GM18873 (cell line): Measurements from ENCODE around the gene FEZF2.

Experiments
- ATAC-seq: cut with Tn5 transposase; IDR thresholded peaks from one replicate; pipeline ENCODE4 v1.9.1; 2021; ENCODE audit warnings: mild to moderate bottlenecking, moderate library complexity, moderate number of reproducible peaks; ENCODE audit not compliant: unreplicated experiment, low FRiP score

The FEZF2 gene

DNA sequence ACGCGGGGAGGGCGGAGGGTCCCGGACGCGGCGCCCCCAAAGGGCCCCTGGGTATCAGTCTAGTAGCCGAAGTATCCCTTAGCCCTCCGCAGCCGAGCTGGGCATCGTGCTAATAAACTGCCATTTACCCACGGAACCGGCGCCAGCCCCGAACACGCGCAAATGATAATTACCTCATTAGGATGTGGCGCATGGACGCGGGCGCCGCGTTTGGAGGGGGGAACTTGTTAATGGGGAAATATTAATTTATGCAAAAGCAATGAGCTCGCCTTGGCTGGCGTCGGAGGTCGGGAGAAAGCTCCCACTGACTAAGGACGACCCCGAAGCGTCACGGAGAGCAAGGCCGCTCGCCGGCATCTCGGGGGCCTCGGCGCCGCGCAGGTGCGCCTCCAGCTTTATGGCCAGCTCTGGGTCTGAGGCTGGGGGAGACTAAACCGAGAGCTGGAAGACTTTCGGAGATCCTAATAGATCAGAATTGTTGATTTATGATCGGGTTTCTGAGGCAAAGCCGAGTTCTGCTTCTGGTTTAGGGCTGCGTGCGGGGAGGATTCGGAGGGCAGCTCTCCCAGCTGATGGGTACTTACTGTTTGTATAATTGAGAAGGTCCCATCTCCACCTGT, 474 bp upstream of the FEZF2 start:
- no peak for ATAC-seq

DNA sequence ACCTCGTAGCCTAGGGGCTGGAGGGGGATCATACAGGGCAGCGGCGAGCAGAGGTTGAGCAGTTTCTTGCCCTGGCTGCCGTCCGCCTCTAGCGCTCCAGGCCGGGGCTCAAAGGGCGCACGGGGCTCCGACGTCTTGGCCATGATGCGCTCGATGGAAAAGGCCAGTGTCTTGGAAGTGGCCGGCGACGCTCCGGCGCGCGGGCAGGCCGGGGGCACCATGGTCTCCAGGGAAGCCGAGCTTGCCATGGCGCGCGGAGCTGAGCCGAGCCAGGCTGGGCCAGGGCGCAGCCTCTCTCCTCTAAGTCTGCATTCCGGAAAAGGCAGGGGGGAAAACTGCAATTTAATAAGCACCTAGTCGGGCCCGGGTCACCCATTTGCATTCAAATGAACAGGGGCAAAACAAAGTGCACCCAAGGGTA, 719 bp downstream of the FEZF2 start:
- no peak for ATAC-seq

DNA sequence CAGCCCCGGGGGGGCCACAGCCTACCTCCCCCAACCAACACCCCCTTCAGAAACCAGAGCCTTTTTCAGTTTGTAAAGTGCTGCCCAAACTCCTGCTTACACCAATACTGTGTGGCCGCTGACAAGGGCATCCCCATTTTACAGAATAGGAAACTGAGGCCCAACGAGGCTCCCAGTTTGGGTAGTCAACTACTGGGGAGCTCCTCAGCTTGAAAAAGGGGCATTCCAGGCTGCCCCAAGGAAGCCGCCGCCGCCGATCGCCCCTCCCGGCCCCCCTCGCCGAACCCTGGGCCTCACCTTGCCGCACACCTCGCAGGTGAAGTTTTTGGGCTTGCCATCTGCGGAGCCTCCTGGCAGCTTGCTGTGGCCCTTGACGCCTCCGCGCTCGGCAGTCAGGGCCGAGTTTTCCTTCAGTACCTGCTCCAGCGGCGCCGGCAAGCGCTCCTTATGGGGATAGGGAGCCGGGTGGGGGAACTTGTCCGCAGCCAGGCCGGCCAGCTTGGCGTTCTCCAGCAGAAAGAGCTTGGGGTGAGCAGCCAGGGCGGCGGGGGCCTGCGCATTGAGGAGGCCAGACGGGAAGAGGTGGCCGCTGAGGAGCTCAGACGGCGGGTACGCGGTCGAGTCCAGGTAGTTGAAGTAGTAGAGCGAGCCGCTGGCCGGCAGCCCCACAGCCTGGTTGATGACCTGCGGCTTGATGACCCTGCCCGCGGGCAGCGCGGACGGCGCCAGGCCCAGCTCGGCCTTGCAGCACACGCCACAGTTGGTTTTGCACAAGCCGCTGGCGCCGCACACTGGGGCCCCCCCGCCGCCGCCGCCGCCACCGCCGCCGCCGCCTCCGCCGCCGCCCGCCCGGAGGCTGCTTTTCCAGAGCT, 1.4 kb downstream of the FEZF2 start:
- ATAC-seq: no peak

DNA sequence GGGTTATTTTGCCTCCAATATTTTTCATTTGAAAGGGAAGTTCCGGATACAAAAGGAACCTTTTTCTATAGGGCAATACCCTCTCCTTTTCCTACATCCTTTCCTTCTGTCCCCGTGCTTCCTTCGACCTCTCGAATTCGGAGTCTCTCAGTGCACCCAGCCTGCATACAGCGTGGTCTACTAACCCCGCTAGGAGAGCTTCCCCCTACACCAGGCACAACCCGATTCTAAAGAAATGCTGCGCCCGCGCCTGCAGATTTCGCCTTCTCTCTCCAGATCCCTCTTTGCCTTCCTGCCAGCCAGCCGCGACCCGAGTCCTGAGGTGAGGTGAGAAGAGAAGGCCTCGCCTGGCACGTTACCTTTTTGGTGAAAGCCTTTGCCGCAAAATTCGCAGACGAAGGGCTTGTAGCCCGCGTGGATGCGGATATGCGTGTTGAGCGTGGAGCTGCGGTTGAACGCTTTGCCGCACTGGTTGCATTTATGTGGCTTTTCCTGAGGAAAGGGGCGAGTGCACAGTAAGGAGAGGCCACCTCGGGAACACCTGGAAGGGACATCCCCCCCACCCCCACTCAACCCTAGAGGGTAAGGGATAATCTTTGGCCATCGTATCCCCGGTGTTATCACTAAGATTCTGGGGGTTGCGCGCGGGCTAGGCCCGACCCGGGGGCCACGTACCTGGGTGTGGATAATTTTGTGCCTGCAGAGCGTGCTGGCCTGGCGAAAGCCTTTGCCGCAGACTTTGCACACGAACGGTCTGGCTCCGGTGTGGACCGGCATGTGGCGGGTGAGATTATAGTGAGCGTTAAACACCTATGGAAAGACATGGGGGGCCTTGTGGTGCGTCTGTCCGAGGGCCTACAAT, 2.3 kb downstream of the FEZF2 start:
- no peak for ATAC-seq

DNA sequence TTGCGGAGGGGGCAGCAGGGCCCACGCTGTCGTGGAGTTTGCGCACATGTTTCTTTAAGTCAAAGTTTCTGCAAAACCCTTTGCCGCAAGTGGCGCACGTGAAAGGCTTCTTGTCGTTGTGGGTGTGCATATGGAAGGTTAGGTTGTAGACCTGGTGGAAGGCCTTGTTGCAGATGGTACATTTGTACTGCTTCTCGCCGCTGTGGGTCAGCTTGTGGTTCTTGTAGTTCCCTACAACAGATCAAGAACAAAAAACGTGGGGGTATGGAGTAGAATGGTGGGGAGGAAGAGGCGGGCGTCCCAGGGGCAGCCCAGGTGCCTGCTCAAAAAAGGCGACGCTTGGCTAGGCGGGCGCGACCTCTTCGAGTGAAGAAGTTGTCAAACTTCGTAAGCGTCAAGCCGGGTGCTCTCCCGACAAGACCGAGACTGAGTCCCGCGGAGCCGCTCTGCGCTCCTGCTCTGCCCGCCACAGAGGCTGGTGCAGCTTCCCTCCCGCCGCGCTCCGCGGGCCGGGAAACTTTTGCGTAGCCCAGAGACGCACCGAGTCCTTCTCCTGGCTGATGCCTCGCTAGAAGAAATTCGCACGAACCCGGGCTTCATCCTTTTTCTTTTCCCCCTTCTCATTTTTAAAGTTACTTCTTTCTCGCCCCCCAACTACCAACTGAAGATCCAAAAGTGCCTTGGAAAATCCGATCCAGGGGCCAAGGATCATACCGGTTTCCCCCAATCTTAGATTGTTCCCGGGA, 3.1 kb downstream of the FEZF2 start:
- no peak for ATAC-seq

DNA sequence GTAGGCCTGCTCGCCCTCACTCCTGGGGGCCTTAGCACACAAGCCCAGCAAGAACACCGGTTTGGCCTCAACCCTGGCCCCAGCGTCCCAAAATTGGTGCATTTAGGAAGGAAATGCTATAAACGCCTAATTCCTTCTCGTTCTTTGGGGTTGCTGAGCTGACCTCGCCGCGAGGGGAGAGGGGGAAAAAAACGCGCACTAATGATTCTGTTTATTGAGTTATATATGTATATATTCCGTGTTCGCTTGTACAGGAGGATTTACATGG, 3.9 kb downstream of the FEZF2 start:
- no peak for ATAC-seq

DNA sequence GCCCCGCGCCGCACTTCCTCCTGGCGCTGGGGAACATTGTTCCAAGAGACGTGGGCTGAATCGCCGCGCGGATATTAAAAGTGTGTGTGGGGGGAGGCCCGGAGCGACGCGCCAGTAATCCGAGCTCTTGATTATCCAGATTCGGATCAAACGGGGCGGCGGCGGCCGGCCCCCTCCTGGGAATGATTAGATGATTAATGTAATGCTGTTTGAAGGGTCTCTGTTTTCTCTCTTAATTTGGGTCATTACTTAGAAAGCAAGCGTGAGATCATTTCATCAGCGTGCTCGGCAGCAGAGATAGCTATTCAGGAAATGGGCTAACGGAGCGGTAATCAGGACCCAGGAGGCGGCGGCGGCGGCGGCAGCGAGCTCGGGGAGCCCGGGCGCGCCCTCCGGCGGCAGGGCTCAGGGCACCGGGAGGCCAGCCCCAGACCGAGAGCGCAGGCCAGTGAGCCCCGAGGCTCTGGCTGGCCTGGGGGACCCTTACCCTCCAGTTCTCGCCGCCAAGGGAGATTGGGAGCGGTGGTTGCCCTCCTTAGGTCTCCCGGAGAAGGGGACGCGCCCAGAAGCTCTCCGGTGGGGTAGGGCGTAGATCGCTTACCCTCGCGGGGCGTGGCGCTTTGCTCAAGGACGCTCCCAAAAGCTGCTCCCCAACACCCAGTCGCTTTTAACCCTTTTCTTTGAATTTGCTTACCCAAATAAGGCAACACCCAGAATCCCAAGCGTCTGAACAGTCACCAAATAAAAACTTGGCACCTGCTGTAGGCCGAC, 4.5 kb downstream of the FEZF2 start:
- no peak for ATAC-seq

DNA sequence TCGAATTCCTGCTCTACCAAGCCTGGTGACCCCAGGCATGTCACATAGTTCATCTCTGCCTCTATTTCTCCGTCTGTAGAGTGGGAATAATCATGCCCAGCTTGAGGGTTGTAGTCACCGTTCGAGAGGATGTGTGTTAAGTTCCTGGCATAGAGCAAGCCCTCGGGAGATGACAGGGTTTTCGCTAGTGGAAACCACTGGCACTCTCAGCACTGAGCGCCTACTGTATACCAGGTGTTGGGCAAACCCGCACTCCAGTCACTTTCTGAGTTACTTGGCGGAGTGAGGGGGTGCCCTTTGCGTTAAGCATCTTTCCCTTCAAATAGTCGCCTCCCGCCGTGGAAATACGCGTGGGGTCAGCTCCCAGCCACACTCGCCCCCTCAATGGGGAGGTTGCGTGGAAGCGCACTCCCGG, 5.1 kb downstream of the FEZF2 start:
- ATAC-seq: no peak

DNA sequence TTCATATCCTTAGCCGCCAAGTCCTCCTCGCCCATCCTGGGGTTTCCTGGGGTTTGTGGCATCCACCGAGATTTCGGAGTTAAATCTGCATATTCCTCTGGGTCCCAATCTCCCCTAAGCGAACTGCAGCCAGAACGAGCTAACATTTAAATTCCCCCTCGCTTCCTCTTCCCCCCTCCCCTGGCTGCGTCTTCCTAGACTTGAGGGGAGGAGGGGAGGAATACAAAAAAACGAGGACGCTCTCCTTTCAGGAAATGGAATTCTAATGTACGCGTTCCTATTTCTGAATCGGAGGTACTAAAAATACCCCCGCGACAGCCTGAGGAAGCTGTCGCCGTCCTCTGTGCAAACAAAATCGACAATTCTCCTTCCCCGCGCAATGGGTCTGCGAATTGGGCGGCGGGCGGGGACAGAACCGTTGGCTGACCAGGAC, 5.6 kb downstream of the FEZF2 start:
- ATAC-seq: no peak

DNA sequence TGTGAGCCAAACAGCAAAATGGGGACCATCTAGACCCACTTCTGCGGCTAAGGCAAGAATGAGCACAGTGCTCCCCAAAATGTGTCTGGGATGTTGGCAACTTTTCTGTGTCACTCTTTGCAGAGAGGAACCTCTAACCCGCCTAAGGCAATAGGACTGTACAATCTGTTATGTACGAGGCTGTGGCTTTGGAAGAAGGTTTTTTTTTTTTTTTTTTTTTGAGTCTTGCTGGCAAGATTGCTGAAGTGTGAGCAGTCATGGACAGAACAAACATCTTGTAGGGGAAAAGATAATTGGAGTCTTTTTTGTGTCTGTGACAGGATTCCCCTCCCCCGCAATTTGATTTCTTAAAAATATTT, 7.2 kb downstream of the FEZF2 start:
- no peak for ATAC-seq

DNA sequence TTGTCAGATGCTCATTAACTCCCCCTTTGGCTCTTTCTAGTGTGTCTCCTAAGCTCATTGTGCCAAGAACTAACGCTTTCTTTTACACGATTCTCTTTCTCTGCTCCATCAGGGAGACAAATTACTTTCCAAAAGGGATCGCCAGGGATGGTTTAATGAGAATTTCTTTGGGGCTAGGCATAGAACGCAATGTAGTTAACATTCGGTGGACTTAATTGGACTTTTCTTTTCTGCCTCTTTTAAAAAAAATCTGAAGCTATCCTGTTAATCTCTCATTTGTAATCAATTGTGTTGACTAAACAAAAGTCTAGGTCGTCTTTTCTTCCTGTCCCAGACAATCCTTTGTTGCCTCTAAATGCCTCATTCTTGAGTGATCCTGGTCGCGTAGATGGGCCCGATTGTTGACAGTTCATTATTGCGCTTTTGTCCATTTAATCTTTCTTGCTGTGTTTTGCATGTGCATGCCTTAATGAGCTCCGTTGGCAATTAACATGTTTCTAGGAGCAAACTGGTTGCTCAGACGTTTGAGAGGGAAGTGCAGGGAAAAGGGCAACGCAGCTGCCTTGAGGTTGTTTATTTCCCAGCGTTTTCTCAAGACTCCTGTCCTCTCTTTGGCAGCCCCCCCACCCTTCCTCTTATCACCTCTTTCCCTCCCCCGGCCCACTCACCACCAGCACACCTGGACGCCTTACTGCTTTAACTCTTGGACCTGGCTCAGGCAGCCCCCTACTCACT, 7.8 kb downstream of the FEZF2 start:
- ATAC-seq: no peak

DNA sequence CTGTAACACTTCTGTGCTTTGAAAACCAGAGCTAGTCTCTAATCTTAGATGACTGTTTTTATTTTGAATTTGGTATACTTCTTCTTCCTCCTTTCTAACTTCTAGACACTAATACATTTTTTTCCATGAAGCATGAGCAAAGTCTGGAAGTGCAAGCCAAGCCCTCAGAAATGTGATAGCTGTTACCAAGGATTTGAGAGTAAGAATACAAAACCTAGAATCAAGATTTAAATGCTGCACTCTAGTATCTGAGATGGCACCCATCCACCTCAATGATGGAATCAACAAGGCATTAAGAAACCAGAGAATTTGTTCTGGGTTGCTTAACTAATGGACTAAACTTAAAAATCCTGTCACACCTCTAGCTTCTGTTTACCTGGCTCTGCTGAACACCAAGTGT, 9.2 kb downstream of the FEZF2 start:
- no peak for ATAC-seq

DNA sequence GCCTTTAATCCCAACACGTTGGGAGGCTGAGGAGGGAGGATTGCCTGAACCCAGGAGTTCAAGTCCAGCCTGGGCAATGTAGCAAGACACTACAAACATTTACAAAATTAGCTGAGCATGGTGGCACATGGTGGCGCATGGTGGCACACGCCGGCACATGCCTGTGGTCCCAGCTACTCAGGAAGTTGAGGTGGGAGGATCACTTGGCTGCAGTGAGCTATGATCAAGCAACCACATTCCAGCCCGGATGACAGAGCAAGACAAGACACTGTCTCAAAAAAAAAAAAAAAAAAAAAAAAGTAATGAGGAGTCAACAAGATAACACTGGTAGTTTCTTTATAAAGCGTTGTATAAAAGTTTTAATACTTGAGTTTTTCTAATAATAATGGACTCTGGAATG, 10.1 kb downstream of the FEZF2 start:
- ATAC-seq: no peak

DNA sequence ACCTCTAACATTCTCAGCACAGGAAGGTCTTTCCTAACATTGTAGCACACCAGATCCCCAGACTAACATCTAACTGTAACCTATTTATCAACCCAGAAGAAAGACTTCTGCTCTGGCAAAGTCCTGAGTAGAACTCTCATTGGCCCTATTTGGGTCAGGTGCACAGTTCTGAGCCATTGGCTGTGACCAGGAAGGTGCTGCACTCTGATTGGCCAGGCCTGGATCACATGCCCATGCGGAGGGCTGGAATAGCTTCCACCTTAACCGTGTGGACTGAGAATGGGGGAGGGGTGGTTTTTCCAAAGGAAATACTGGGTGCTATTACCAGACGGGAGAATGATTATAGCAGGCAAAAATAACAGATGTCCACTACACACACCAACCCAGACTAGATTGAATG, 11.5 kb downstream of the FEZF2 start:
- no peak for ATAC-seq

DNA sequence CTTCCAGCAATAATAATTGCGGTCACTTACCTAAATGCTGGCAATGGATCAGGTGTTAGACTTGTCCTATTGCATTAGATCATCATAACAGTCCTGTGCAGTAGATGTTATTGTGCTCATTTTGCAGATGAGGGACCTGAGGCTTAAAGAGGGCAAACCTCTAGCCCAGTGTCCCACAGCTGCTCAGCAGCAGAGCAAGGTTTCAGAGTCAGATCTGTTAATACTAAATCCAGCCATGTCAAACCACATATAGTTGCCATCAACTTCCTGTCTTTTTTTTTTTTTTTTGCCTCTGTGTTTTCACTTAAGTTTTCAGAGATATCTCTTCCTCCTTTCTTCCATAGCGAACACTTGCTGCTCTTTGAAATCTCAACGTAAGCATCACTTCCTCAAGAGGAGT, 12.1 kb downstream of the FEZF2 start:
- ATAC-seq: peak; percentile 92

DNA sequence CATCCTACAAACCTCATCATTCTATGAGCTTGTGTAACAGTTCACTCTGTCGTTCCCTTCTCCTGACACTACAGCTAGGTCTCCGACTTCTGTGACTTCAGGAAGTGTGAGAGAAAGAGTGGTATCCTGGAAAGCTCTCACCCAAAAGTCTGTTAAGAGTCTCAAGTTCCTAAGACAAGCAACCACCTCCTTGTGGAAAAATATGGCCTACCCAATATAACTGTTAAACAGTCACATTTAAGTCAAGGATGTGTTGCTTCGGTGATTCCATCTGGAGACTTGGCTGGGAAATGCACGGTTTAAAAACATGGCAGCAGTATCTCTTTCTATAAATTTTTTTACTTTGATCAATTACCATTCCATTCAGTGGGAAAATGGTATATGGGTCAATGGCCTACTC, 13.8 kb downstream of the FEZF2 start:
- ATAC-seq: no peak

DNA sequence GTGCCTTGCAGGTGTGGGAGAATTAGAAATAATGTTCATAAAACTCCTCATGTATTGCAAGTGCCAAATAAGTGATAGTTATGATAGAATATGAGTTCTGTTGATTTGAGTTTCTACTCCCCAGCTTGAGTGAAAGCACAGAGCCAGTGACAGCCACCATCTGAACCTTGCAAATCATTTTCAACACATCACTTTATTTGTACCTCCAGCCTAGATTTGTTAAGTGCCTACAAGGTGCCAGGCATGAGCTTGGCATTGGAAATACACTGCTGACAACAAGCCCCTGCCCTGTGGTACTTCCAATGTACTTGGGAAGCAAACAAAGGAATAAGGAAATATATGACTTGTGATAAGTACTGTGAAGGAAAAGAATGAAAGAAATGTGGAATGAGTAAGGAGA, 17.0 kb downstream of the FEZF2 start:
- ATAC-seq: no peak

DNA sequence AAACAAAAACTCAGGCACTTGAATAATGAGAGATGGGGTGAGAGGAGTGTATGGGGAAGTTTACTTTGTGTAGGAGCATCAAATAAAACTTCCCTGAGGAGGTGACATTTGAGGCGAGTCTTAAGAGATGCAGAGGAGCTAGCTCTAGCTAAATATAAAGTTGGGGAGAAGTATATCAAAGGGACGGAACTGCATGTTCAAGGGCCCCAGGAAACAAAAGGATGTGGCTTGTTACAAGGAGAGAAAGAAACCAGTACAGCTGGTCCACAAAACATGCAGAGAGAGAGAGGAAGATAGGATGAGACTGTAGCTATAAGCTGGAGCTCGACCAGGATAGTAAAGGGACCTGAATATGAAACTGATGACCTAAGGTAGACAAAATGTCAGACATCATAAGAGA, 17.6 kb downstream of the FEZF2 start:
- ATAC-seq: no peak

DNA sequence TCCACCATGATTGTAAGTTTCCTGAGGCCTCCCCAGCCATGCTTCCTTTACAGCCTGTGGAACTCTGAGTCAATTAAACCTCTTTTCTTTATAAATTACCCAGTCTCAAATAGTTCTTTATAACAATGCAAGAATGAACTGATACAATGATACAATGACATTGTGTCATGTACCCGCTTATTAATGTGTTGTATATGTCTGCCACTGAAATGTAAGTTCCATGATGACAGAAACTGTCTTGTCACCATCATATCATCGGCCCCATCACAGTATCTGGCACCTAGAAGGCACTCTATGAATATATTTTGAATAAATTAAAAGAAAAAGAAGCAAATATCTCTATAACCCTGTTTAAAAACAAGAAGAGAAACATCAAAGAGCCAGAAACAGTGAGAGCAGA, 29.6 kb downstream of the FEZF2 start:
- no peak for ATAC-seq
